Subcutaneous abdominal adipose tissue (tissue), 5 donors: ENCODE results near the gene CHD5.

Source experiments
- H3K27ac ChIP-seq: one replicate; pipeline ENCODE4 v1.7.0; 2013; ENCODE audit warnings: low read depth, mild to moderate bottlenecking, inconsistent platforms, low read length, moderate library complexity
- H3K27me3 ChIP-seq, 5 donors: one replicate each; pipeline ENCODE4 v1.7.0; 2013; ENCODE audit warnings: low read length in 5 of 5, inconsistent platforms in 1 of 5; ENCODE audit not compliant: control insufficient read depth in 5 of 5, insufficient read depth in 4 of 5
- H3K36me3 ChIP-seq, 5 donors: one replicate each; pipeline ENCODE4 v1.7.0; 2013; ENCODE audit warnings: low read length in 5 of 5; ENCODE audit not compliant: control insufficient read depth in 5 of 5, insufficient read depth in 5 of 5
- H3K4me1 ChIP-seq, 5 donors: one replicate each; pipeline ENCODE4 v1.7.0; 2013; ENCODE audit warnings: low read length in 5 of 5, mild to moderate bottlenecking in 3 of 5, moderate library complexity in 1 of 5; ENCODE audit not compliant: control insufficient read depth in 5 of 5, insufficient read depth in 5 of 5
- H3K4me3 ChIP-seq, 5 donors: one replicate each; pipeline ENCODE4 v1.7.0; 2013; ENCODE audit warnings: low read length in 5 of 5, low read depth in 1 of 5
- H3K9ac ChIP-seq, 5 donors: one replicate each; pipeline ENCODE4 v1.7.0; 2013; ENCODE audit warnings: low read length in 5 of 5, mild to moderate bottlenecking in 4 of 5, moderate library complexity in 3 of 5
- H3K9me3 ChIP-seq, 5 donors: one replicate each; pipeline ENCODE4 v1.7.0; 2013; ENCODE audit warnings: low read length in 5 of 5; ENCODE audit not compliant: control insufficient read depth in 5 of 5
- donor health status: healthy.
- donor health status: healthy.
- donor health status: healthy.
- donor health status: healthy.
- donor health status: healthy.

The CHD5 gene

DNA sequence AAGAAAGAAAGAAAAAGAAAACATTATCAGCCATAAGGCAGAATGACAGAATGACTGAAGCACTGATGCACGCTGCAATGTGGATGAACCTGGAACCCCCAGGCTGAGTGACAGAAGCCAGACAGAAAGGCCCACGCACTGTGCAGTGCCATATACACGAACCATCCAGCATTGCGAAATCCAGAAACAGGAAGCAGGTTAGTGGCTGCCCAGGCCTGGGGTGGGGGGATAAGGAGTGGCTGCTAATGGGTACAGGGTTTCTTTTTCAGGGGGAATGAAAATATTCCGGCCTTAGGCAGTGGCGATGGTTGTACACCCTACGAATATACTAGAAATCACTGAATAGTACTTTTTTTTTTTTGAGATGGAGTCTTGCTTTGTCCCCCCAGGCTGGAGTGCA, 57.0 kb downstream of the CHD5 start:
- no peaks in the 10 kb centered on the region for H3K36me3 ChIP-seq
- H3K27me3 ChIP-seq = peaks cover 8 to 20% (median 12%) of the 10 kb centered on the region in 5 donors
- H3K9me3 ChIP-seq = peaks cover 0 to under 1% (median 0%) of the 10 kb centered on the region in 5 donors
- H3K27ac ChIP-seq = no peak overlapping the region
- no peak overlapping the region for H3K4me3 ChIP-seq
- no peak overlapping the region for H3K9ac ChIP-seq
- H3K4me1 ChIP-seq = peaks cover 0 to 8% (median 5%) of the 10 kb centered on the region in 5 donors

DNA sequence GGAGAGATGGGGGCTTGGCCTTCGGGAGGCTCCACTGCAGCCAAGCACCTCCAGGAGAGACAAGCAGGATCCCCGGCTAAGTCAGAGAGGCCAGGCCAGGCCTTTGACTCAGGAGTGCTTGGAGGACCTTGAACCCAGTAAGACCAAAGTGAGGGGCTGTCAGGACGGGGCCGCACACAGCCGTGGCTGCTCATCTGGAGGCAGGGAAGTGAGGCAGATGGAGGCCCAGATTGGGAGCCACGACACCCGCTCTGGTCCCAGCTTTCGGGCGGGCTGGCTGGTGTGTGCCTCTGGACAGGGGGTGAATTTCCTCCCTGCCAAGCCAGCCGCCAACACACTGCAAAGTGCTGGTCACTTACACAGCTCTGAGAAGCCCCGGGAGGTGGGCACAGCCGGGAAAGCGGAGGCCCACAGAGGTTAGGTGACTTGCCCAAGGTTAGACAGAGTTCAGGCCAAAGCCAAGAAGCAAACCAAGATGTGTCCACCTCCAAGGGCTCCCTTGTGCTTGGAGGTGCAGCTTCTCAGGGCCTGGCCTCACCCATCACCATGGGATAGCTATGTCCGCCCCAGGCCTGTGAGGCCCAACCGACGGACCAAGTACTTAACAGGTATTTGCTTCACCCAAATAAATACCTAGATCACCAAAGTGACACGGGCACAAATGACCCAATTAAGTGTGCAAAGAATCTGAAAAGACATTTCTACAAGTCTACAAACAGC, 58.3 kb downstream of the CHD5 start:
- Histone ChIP-seq H3K36me3 (no peaks in the 10 kb centered on the region), H3K27me3 (peaks cover 6 to 18% (median 11%) of the 10 kb centered on the region in 5 donors), H3K9me3 (peaks cover 0 to 11% (median 8%) of the 10 kb centered on the region in 5 donors)

DNA sequence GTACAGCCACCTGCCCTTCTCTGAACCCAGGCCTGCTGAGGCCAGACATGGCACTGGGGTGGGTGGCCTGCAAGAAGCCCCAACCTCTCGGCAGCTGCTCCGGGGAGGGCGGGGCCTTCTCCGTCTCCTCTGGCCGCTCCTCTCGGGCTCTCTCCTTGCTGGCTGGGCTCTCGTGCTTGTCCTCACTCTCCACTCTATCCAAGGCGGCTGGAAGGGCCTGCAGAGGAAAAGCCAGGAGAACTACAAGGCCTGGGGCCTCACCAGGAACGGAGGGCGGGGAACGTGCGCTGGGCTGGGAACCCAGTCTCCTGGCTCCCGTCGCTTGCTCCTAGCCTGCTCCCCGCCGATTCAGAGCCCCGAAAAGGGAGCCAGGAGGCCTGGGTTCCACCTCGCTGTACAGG, 59.1 kb downstream of the CHD5 start:
- Histone ChIP-seq H3K27me3 (peaks cover 6 to 14% (median 9%) of the 10 kb centered on the region in 5 donors), H3K9me3 (peaks cover 0 to 17% (median 11%) of the 10 kb centered on the region in 5 donors), H3K4me3 (no peak overlapping the region), H3K36me3 (no peaks in the 10 kb centered on the region), H3K4me1 (no peaks in the 10 kb centered on the region), H3K27ac (no peak overlapping the region), H3K9ac (no peak overlapping the region)

More for the DNA sequence above, 58.3 kb downstream of the CHD5 start:
- Histone ChIP-seq H3K4me3 (no peak overlapping the region), H3K4me1 (no peaks in the 10 kb centered on the region), H3K9ac (no peak overlapping the region), H3K27ac (no peak overlapping the region)

DNA sequence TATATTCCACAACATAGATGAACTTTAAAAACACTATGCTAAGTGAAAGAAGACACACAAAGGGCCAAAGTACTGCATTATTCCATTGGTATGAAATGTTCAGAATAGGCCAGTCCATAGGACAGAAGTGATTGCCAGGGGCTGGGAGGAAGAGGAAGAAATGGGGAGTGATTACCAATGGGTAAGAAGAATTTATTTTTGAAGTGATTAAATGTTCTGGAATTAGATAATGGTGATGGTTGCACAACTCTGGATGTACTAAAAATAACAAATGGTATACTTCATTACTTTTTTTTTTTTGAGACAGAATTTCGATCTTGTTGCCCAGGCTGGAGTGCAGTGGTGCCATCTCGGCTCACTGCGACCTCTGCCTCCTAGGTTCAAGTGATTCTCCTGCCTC, 61.7 kb downstream of the CHD5 start:
- H3K27ac ChIP-seq = no peak overlapping the region
- no peaks in the 10 kb centered on the region for H3K4me1 ChIP-seq
- peaks cover 0 to 22% (median 17%) of the 10 kb centered on the region in 5 donors for H3K9me3 ChIP-seq
- no peak overlapping the region for H3K4me3 ChIP-seq
- peaks cover 0 to 3% (median 0%) of the 10 kb centered on the region in 5 donors for H3K27me3 ChIP-seq
- no peaks in the 10 kb centered on the region for H3K36me3 ChIP-seq
- H3K9ac ChIP-seq = no peak overlapping the region

DNA sequence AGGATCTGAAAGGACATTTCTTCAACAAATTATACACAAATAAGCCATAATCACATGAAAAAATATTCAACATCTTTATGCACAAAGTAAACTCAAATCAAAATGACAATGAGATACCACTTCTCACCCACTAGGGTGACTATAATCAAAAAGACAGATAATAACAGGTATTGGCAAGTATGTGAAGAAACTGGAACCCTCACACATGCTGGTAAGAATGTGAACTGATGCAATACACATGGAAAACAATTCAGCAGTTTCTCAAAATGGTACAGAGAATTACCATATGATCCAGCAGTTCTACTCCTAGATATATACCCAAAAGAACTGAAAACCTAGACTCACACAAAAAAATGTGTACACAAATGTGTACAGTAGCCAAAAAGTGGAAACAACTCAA, 62.5 kb downstream of the CHD5 start:
- Histone ChIP-seq H3K27me3 (peaks cover 0 to 3% (median under 1%) of the 10 kb centered on the region in 5 donors), H3K9me3 (peaks cover 0 to 22% (median 17%) of the 10 kb centered on the region in 5 donors)

DNA sequence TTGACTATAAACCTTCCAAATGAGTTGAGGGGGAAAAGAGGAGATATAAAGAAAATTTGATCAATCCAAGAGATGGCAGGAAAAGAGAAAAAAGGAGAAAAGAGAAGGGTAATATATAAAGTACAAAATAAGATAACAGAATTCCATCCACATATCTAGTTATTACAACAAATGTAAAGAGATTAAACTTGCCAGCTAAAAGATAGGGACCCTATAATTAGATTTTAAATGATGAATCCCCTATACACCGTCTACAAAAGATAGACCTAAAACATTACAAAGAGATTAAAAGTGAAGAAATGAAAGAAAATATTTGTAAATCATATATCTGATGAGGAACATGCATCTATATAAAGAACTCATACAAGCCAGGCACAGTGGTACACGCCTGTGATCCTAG, 63.1 kb downstream of the CHD5 start:
- Histone ChIP-seq H3K4me1 (no peaks in the 10 kb centered on the region), H3K27me3 (peaks cover 0 to 6% (median 5%) of the 10 kb centered on the region in 5 donors), H3K9me3 (peaks cover 0 to 22% (median 17%) of the 10 kb centered on the region in 5 donors), H3K27ac (no peak overlapping the region), H3K36me3 (no peaks in the 10 kb centered on the region), H3K9ac (no peak overlapping the region), H3K4me3 (no peak overlapping the region)

More for the DNA sequence above, 62.5 kb downstream of the CHD5 start:
- Histone ChIP-seq H3K36me3 (no peaks in the 10 kb centered on the region), H3K4me3 (no peak overlapping the region), H3K27ac (no peak overlapping the region), H3K4me1 (no peaks in the 10 kb centered on the region), H3K9ac (no peak overlapping the region)

DNA sequence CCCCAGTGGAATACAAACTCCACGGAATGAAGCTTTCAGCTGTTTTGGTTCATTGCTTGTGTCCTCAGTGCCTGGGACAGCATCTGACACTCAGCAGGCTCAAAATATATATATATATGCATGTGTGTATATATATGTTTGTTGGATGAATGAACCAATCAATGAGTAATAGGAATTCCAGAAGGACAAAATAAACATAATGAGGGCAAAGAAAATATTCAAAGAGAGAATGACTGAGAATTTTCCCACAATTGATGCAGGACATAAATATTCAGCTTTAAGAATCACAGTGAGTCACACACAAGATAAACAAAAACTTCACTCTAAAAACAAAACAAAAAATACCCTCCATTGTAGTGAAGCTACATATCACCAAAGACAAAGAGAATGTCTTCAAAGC, 64.0 kb downstream of the CHD5 start:
- H3K4me3 ChIP-seq = no peak overlapping the region
- no peaks in the 10 kb centered on the region for H3K4me1 ChIP-seq
- peaks cover 0 to 22% (median 17%) of the 10 kb centered on the region in 5 donors for H3K9me3 ChIP-seq
- no peaks in the 10 kb centered on the region for H3K36me3 ChIP-seq
- H3K27me3 ChIP-seq = peaks cover 0 to 9% (median 7%) of the 10 kb centered on the region in 5 donors
- H3K9ac ChIP-seq = no peak overlapping the region
- H3K27ac ChIP-seq = no peak overlapping the region

DNA sequence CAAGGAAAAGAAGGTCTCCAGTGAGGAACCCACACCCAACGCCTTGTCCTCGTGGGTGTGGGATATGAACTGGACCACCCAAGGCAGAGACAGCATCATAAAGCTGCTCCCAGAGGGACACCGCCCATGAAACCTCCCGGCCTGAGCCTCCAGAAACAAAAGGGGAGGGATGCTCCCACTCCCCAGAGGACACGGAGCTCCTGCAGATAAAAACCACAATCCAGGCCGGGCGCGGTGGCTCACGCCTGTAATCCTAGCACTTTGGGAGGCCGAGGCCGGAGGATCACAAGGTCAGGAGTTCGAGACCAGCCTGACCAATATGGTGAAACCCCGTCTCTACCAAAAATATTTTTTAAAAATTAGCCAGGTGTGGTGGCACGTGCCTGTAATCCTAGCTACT, 66.4 kb downstream of the CHD5 start:
- Histone ChIP-seq H3K36me3 (no peaks in the 10 kb centered on the region), H3K4me3 (no peak overlapping the region), H3K27ac (no peak overlapping the region), H3K9ac (no peak overlapping the region), H3K27me3 (peaks cover 6 to 21% (median 18%) of the 10 kb centered on the region in 5 donors), H3K9me3 (peaks cover 0 to 22% (median 17%) of the 10 kb centered on the region in 5 donors), H3K4me1 (no peaks in the 10 kb centered on the region)

DNA sequence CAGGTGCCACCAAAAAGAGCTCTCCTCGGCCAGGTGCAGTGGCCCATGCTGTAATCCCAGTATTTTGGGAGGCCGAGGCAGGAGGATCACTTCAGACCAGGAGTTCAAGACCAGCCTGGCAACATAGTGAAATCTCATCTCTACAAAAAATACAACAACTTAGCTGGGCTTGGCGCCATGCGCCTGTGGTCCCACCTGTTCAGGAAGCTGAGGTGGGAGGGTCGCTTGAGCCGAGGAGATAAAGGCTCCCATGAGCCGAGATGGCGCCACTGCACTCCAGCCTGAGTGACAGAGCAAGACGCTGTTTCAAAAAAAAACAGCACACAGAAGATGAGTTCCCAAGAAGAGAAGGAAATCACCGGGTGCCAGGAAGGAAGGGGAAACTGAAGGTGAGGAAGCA, 67.0 kb downstream of the CHD5 start:
- Histone ChIP-seq H3K36me3 (no peaks in the 10 kb centered on the region), H3K4me1 (no peaks in the 10 kb centered on the region), H3K9me3 (peaks cover 0 to 22% (median 17%) of the 10 kb centered on the region in 5 donors), H3K27me3 (peaks cover 8 to 26% (median 20%) of the 10 kb centered on the region in 5 donors), H3K4me3 (no peak overlapping the region), H3K27ac (no peak overlapping the region), H3K9ac (no peak overlapping the region)

DNA sequence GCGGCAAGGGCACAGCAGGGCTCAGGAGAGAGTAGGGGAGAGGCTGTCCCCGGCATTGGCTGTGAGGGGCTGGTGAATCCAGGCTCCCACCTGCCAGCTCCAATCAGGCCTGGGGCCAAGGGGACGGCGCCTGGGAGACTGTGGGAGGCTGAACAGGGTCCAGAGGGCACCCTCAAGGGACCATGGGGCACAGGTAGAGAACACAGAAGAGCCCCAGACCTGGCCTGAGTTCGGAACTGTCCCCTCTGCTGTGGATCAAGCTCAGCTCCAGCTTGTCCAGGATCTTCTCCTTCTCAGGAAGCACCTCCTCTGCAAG, 67.5 kb downstream of the CHD5 start:
- Histone ChIP-seq H3K27ac (no peak overlapping the region), H3K27me3 (peaks cover 8 to 26% (median 20%) of the 10 kb centered on the region in 5 donors), H3K4me3 (no peak overlapping the region), H3K36me3 (no peaks in the 10 kb centered on the region), H3K9ac (no peak overlapping the region), H3K9me3 (peaks cover 0 to 24% (median 13%) of the 10 kb centered on the region in 5 donors), H3K4me1 (no peaks in the 10 kb centered on the region)
